GM11168 (cell line): Measurements from ENCODE around the gene CARD9.
"Not testable (repeated sequence)": the region's sequence is repeated elsewhere in the genome, so short reads cannot be mapped to it uniquely, and the experiment has no call there.

Experiments
- in situ Hi-C: fragments of 300-500 bp; cut with MboI; formaldehyde crosslinking; loops from one replicate; pipeline ENCODE4 v1.12.0; 2022; ENCODE audit warnings: low sequenced_read_pairs; ENCODE audit not compliant: unreplicated experiment

The CARD9 gene, protein sequence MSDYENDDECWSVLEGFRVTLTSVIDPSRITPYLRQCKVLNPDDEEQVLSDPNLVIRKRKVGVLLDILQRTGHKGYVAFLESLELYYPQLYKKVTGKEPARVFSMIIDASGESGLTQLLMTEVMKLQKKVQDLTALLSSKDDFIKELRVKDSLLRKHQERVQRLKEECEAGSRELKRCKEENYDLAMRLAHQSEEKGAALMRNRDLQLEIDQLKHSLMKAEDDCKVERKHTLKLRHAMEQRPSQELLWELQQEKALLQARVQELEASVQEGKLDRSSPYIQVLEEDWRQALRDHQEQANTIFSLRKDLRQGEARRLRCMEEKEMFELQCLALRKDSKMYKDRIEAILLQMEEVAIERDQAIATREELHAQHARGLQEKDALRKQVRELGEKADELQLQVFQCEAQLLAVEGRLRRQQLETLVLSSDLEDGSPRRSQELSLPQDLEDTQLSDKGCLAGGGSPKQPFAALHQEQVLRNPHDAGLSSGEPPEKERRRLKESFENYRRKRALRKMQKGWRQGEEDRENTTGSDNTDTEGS

GRCh38 chr9:136373300-136374182 is at the start of gene CARD9:
Gene CARD9 (minus strand): TSS chr9:136373669. CDS start chr9:136372078, 1,591 bp downstream.
- in situ Hi-C loops = no loop called here

DNA sequence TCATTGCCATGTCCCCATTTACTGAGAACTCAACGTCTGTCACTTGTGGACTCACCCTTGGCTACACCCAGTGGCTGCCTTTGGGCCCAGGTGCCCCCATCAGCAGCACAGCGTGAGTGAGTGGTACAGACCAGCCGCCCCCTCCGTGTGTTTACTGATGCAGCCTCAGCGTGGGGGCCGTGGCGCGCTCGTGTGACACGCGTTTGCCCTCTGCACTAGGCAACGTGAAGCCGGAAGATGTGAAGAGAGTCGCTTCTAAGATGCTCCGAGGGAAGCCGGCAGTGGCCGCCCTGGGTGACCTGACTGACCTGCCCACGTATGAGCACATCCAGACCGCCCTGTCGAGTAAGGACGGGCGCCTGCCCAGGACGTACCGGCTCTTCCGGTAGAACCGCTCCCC is 49.4 kb upstream of the CARD9 start:
- in situ Hi-C loops = no loop called here

GRCh38 chr9:136421791-136422190 is 48.3 kb upstream of the CARD9 start:
- in situ Hi-C loops = no loop called here

GRCh38 chr9:136419092-136419420 is 45.6 kb upstream of the CARD9 start:
- in situ Hi-C loops = no loop called here

DNA sequence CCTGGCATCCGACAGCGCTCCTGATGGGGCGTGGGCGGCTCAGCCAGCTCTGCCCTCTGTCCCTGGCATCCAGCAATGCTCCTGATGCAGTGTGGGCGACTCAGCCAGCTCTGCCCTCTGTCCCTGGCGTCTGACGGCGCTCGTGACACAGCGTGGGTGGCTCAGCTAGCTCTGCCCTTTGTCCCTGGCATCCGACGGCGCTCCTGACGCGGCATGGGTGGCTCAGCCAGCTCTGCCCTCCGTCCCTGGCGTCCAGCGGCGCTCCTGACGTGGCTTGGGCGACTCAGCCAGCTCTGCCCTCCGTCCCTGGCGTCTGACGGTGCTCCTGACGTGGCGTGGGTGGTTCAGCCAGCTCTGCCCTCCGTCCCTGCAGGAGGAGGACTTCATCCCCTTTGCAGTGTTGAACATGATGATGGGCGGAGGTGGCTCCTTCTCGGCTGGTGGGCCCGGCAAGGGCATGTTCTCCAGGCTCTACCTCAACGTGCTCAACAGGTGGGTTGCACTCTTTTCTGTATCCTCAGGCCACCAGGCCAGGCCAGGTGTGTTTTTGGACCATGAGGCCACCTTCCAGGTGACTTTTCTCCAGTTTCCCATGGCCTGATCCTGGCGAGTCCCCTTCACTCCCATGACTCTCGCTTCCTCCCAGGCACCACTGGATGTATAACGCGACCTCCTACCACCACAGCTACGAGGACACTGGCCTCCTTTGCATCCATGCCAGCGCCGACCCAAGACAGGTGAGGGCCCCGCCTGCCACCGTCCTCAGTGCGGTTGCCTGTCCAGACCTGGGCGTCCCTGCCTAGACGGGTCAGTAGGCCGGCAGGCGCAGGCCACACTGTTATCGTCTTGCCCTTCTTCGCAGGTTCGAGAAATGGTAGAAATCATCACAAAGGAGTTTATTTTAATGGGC is 45.0 kb upstream of the CARD9 start:
- in situ Hi-C loops = no loop called here

- in situ Hi-C loops = no loop called here
Measured at GRCh38 chr9:136416914-136417313, 43.4 kb upstream of the CARD9 start.

- in situ Hi-C loops = no loop called here
Measured at GRCh38 chr9:136416427-136416826, 43.0 kb upstream of the CARD9 start.

- in situ Hi-C loops = no loop called here
Measured at GRCh38 chr9:136412962-136413361, 39.5 kb upstream of the CARD9 start.

DNA sequence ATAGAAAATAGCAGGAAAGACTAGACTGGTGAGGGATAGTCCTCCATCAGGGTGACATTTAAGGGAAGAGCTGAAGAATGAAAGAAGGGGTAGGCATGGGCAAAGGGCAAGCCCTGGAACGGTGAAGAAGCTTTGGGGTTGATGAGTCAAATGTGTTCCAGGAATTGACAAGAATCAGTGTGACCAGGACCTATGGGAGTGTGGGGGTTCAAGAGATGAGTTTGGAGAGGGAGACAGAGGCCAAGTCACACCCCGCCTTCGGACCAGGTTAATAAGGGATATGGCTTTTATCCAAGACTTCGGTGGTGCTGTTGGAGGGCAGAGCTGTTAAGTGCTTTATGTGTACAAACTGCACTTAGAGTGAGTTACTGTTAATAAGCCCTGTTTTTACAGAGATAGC is 37.9 kb upstream of the CARD9 start:
- in situ Hi-C loops = no loop called here

- in situ Hi-C loops = no loop called here
Measured at GRCh38 chr9:136410500-136411287, 37.2 kb upstream of the CARD9 start, which contains the start of the genes ENTR1 and PMPCA. Gene ENTR1 (minus strand): TSS chr9:136410614. CDS start chr9:136410397, 217 bp downstream. Gene PMPCA (plus strand): TSS chr9:136410658. CDS start chr9:136410669, 11 bp downstream.

DNA sequence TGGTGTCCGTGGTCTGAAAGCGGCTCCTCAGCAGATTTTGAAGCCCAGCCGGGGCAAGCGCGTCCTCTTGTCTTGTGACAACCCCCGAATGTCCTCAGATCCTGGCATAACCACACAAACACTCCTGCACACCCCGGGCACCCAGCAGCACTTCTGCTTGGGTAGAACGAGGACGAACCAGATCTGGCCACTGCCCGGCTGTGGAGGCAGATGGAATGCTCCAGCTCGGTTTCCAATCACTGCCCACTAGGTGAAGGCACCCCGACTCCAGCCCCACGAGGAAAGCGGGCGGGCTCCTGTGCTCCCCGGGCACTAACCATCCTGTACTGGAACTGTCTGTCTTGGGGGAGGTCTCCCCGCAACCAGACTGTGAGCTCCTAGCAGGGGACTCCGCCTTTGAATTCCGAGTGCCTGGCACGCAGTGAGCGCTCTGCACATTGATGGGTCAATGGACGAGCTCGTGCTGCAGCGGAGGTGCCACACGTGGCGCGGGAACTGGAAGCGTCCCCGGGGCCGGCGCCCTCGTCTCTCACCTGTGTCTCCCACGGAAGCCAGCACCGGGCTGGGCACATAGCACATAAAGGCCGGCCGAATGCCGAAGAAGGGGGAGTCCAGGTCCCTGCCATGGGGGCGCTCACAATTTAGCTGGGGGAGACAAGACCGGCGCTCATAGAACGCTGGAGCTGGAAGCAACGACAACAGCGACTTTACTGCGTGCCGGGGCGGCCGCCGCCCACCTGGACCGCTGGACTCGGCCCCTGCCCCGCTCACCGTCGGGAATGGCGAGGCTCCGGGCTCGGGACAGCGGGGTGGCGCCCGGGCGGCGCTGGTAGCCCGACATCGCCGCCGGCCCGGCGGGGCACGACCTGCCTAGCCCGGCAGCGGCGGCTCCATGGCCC is 36.3 kb upstream of the CARD9 start:
- in situ Hi-C loops = no loop called here

- in situ Hi-C loops = no loop called here
Measured at GRCh38 chr9:136407911-136408310, 34.4 kb upstream of the CARD9 start.

DNA sequence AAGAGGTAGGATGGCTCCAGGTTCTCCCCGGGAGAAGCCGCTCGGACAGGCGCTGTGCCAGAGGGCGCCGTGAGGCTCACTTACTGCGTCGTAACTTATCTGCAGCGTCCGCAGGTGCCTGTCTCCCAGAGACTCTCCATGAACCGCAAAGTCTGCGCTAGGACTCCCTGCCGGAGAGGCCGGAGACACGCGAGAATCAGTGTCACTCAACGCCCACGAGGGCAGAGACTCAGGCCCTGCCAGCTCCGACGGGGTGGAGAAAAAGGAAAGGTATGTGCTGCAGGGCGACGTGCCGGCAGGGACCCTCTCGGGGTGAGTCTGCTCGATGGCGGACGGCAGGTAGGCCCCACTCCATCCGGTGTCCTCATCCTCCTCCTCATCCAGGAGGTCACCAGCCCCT is 33.6 kb upstream of the CARD9 start:
- in situ Hi-C loops = not testable (repeated sequence)

DNA sequence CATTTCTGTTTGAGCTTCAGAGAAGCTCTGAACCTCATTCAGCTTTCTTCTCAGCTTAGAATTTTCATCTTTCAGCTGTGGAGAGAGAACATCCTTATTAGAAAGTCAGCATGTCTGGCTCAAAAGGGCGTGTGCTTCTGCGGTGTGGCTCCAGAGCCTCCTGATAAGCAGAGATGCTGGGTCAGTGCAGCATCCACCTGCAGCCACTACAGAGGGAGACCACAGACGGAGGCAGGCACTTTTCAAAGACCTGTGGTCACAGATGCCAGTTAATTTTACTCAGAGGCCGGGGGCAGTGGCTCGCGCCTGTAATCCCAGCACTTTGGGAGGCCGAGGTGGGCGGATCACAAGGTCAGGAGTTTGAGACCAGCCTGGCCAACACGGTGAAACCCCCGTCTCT is 32.4 kb upstream of the CARD9 start:
- in situ Hi-C loops = not testable (repeated sequence)

GRCh38 chr9:136405481-136405880 is 32.0 kb upstream of the CARD9 start:
- in situ Hi-C loops = no loop called here

DNA sequence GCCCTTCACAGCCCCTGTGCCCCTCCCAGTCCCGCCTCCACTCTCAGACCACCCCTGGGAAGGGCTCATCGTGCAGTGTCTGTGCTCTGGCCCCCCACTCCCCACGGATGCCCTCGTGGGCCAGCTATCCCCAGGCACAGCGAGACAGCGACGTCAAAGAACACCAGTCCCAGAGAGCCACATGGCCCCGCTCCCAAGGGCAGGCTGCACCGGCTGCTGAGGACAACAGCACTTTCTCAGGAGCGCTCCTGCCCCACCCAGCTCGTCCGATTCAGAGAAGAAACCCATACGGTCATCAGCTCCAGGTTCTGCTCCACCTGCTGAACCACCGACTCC is 31.3 kb upstream of the CARD9 start:
- in situ Hi-C loops = no loop called here

DNA sequence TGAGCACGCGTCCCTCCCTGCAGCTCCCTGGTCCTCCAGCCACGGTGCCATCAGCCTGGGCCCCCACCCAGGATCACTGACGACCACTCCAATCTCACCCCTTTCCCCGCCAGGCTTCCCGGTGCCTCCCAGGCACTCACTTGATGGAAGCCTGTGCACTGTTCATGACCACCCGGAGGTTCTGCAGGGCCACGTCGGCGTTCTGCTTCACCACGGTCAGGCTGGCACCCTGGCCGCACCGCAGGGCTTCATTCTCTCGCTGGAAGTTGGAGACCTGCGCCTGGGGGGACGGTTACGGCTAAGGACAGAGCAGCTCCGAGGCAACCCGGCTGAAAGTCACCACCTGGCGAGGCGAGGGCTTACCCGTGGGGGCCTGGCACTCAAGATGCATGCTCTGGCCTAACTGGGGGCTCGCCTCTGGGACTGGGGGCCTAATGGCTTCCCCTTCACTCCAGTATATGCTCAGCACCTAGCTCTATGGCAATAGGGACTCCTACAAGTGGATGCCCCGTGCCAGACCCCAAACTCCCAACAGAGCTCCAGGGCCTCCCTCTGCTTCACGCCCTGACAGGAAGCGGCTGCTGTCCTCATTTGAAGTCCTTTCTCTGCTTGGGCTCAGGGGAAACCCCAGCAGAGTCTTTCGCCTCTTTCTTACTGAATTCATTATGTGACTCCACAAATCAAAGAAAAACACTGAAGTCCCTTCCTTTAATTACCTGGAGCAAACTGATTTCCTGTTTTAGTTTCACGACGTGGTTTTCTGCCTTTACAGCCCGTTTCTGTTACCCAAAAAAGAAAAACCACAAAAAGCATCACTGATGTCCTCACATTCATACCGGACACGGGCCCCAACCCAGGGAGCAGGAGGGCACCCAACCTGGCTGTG is 30.7 kb upstream of the CARD9 start:
- in situ Hi-C loops = no loop called here
